ENCODE measurements around the gene ADAM12.

- TF ChIP-seq CTCF (IDR thresholded peaks at IDR 0.05; ENCODE audit: low read depth, low read length, missing input control), result no peak
- no peak for TF ChIP-seq FOXA1 (IDR thresholded peaks at IDR 0.05)
- TF ChIP-seq RXRA (IDR thresholded peaks at IDR 0.05), result no peak
- no peak for TF ChIP-seq YY1 (IDR thresholded peaks at IDR 0.05)
- TF ChIP-seq TAF1 (conservative IDR thresholded peaks at IDR 0.05), result no peak
- no peak for TF ChIP-seq JUND (IDR thresholded peaks at IDR 0.05)
- no peak for TF ChIP-seq HNF4G (IDR thresholded peaks at IDR 0.05)
- no peak for TF ChIP-seq RAD21 (IDR thresholded peaks at IDR 0.05)
- TF ChIP-seq EGR1 (IDR thresholded peaks at IDR 0.05; ENCODE audit: low read depth in 2 of 2), result no peak
- TF ChIP-seq FOXA2 (IDR thresholded peaks at IDR 0.05), result no peak
- no peak for TF ChIP-seq GABPA (IDR thresholded peaks at IDR 0.05 in 1 of 2, conservative IDR thresholded peaks at IDR 0.05 in 1 of 2)
- no peak for TF ChIP-seq MAX (IDR thresholded peaks at IDR 0.05)
- no peak for TF ChIP-seq SP1 (IDR thresholded peaks at IDR 0.05)
Observed at GRCh38 chr10:126384269-126384873, 3.9 kb downstream of the ADAM12 start.

Data from liver (tissue), 3 donors.